Karpas-422 (cell line): ENCODE measurements around the gene JPH3. TPM values are rescaled to one million over a fixed set of nuclear protein-coding genes. Genes with fewer than 3 reads are reported as not detected.
A peak's percentile ranks its signal among the peaks of the same experiment; 100 is the strongest.

Experiments
- DNase-seq: peaks from one replicate; pipeline ENCODE4 v3.0.0-alpha.2; 2015
- H2AFZ ChIP-seq: fragments of 200-600 bp; sonication (generic); 2 replicates; pipeline ENCODE4 v1.6.1; 2014; ENCODE audit warnings: antibody characterized with exemption, low read length, mixed read lengths
- H3K27ac ChIP-seq: fragments of 200-600 bp; sonication (generic); 2 replicates; pipeline ENCODE4 v1.5.1; 2014; ENCODE audit warnings: mild to moderate bottlenecking, low read length, moderate library complexity
- H3K27me3 ChIP-seq: fragments of 200-600 bp; sonication (generic); 2 replicates; pipeline ENCODE4 v1.6.1; 2014; ENCODE audit warnings: low read length, mixed read lengths
- H3K36me3 ChIP-seq: fragments of 200-600 bp; sonication (generic); 2 replicates; pipeline ENCODE4 v1.6.1; 2014; ENCODE audit warnings: low read length, mixed read lengths; ENCODE audit not compliant: insufficient read depth
- H3K4me1 ChIP-seq: fragments of 200-600 bp; sonication (generic); 2 replicates; pipeline ENCODE4 v1.6.1; 2014; ENCODE audit warnings: mild to moderate bottlenecking, low read length, mixed read lengths
- H3K4me2 ChIP-seq: fragments of 200-600 bp; sonication (generic); 2 replicates; pipeline ENCODE4 v1.6.1; 2014; ENCODE audit warnings: low read length, low read depth, mild to moderate bottlenecking; ENCODE audit not compliant: poor library complexity, severe bottlenecking
- H3K4me3 ChIP-seq: fragments of 200-600 bp; sonication (generic); 2 replicates; pipeline ENCODE4 v1.5.1; 2014; ENCODE audit warnings: mild to moderate bottlenecking, antibody characterized with exemption, low read length, mixed read lengths
- H3K79me2 ChIP-seq: fragments of 200-600 bp; sonication (generic); 2 replicates; pipeline ENCODE4 v1.6.1; 2014; ENCODE audit warnings: mild to moderate bottlenecking, low read length, mixed read lengths
- H3K9ac ChIP-seq: fragments of 200-600 bp; sonication (generic); 2 replicates; pipeline ENCODE4 v1.6.0; 2014; ENCODE audit warnings: low read length
- H3K9me2 ChIP-seq: fragments of 200-600 bp; sonication (generic), shearing (Covaris generic); replicated peaks from 2 replicates; pipeline ENCODE4 v1.6.0; 2014; ENCODE audit warnings: mild to moderate bottlenecking, low read length, moderate library complexity; ENCODE audit not compliant: insufficient read depth
- H3K9me3 ChIP-seq: fragments of 300-700, 200-600 bp; sonication (generic); 2 replicates; pipeline ENCODE4 v1.6.1; 2014; ENCODE audit warnings: low read length, mixed read lengths
- H4K20me1 ChIP-seq: fragments of 200-600 bp; sonication (generic); 2 replicates; pipeline ENCODE4 v1.6.1; 2014; ENCODE audit warnings: mild to moderate bottlenecking, antibody characterized with exemption, low read length, low read depth; ENCODE audit not compliant: insufficient read depth
- total RNA-seq: library from RNA; depleted of rRNA; stranded (reverse); fragments of >200 nt; shearing (Covaris generic); gene quantifications from 2 replicates; pipeline ENCODE4 v1.2.3, GENCODE V29; 2014; ENCODE audit warnings: low replicate concordance

JPH3 gene
- total RNA-seq, 1 experiment from 2014 or later, result not detected

DNA sequence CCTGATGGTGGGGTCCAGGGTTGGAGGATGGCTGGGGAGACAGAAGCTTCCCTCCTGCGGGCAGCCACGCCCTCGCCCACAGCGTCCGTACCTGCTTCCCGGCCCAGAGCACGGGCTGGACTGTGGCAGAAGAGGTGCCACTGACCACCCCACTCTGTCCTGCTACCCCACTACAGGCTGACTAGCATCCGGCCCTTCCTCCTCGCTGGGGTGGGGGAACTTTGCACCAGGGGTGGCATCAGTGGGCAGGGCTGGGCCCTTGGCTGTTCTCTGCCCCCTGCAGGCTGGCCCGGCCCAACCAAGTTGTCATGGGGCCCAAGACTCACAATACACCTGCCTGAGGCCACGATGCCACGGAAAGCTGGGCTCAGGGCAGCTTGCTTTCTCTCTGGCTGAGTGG, 90.4 kb downstream of the JPH3 start:
- H3K27ac ChIP-seq, result no peak overlapping the region
- no peaks in the 10 kb centered on the region for H3K27me3 ChIP-seq
- no peak overlapping the region for H2AFZ ChIP-seq
- no peaks in the 10 kb centered on the region for H3K36me3 ChIP-seq
- no peaks in the 10 kb centered on the region for H3K79me2 ChIP-seq
- no peaks in the 10 kb centered on the region for H3K9me3 ChIP-seq
- H3K4me1 ChIP-seq, result no peaks in the 10 kb centered on the region
- H3K4me2 ChIP-seq, result no peak overlapping the region
- DNase-seq, result no peak
- no peaks in the 10 kb centered on the region for H4K20me1 ChIP-seq
- H3K9me2 ChIP-seq, result no peaks in the 10 kb centered on the region
- no peak overlapping the region for H3K4me3 ChIP-seq
- H3K9ac ChIP-seq, result no peak overlapping the region

DNA sequence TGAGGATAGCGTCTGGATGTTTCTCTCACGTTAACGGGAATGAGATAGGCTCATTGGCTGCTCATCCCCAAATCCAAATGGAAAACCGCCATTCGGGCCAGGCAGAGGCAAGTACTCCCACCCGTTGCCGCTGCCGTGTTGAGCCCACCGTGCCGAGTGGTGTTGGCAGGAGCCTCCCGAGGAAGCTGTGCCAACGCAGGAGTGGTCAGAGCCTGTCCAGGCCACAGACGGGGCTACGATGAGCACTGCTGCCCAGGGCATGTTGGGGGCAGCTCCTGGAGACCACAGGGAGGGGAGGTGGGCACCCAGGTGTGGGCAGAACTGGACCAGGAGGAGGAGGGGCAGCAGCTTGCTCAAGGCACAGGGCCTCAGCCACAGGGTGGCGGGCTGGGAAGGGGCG, 91.5 kb downstream of the JPH3 start:
- DNase-seq, result no peak
- H2AFZ ChIP-seq, result no peak overlapping the region
- no peaks in the 10 kb centered on the region for H3K27me3 ChIP-seq
- H3K4me1 ChIP-seq, result peaks cover 8% of the 10 kb centered on the region
- no peaks in the 10 kb centered on the region for H3K36me3 ChIP-seq
- H4K20me1 ChIP-seq, result no peaks in the 10 kb centered on the region
- no peak overlapping the region for H3K4me2 ChIP-seq
- no peak overlapping the region for H3K27ac ChIP-seq
- no peak overlapping the region for H3K9ac ChIP-seq
- H3K4me3 ChIP-seq, result no peak overlapping the region
- no peaks in the 10 kb centered on the region for H3K9me2 ChIP-seq
- H3K79me2 ChIP-seq, result no peaks in the 10 kb centered on the region
- no peaks in the 10 kb centered on the region for H3K9me3 ChIP-seq

DNA sequence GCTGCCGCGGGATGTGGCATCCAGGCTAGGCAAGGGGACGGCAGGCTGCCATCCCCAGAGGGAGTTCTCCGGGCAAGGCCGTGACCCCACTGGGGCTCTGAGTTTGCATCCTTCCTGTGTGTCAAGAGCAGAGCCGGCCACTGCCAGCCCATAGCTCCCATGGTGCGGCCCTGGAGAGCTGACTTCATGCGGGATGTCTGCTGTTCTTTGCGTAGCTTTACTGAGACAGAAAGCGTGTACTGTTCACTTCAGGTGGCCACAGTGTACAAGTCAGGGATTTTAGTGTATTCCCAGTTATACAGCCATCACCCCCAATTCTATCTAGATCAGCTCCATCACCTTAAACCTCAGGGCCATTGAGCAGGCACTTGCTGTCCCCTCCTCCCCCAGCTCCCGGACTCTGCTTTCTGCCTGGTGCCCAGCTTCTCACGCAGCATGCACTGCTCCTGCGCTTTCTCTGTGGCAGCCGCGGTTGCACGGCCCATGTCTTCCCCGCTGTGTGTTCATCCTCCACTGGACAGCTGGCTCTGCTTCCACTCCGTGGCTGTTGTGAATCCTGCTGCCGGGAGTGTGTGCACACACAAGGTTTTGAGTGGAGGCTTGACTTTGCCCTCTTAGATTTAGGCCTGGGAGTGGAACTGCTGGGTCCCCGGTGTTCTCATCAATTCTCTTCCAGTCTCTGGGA, 92.3 kb downstream of the JPH3 start:
- peaks cover 16% of the 10 kb centered on the region for H3K4me1 ChIP-seq
- no peaks in the 10 kb centered on the region for H3K36me3 ChIP-seq
- no peak overlapping the region for H3K9ac ChIP-seq
- H3K9me2 ChIP-seq, result no peaks in the 10 kb centered on the region
- H3K27me3 ChIP-seq, result no peaks in the 10 kb centered on the region
- no peak overlapping the region for H3K4me2 ChIP-seq
- no peaks in the 10 kb centered on the region for H3K9me3 ChIP-seq
- H4K20me1 ChIP-seq, result no peaks in the 10 kb centered on the region
- H2AFZ ChIP-seq, result no peak overlapping the region
- H3K79me2 ChIP-seq, result no peaks in the 10 kb centered on the region
- H3K4me3 ChIP-seq, result no peak overlapping the region
- no peak for DNase-seq
- no peak overlapping the region for H3K27ac ChIP-seq

DNA sequence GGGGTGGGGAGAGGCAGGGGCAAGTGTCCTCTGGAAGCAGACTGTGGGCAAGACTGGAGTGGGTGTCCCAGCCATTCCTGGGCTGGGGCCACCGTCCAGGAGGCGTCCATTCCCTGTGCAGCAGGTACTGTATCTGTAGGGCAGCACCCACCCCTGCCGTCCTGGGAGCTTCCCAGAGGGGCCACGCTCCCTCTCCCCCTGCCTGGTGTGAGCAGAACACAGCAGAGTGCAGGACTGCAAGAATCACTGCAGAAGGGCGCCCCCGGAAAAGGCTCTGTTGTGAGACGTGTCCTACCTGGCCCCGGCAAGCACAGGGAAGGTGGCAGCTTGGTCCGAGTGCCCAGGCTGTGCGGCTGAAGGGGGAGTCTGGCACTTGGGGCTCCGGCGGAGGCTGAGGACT, 93.2 kb downstream of the JPH3 start:
- Histone ChIP-seq H3K9me3 (no peaks in the 10 kb centered on the region), H4K20me1 (no peaks in the 10 kb centered on the region), H3K27me3 (no peaks in the 10 kb centered on the region), H3K36me3 (no peaks in the 10 kb centered on the region), H3K4me2 (no peak overlapping the region), H3K9ac (no peak overlapping the region), H3K4me3 (no peak overlapping the region), H3K4me1 (peaks cover 23% of the 10 kb centered on the region), H3K9me2 (no peaks in the 10 kb centered on the region), H3K27ac (no peak overlapping the region), H3K79me2 (no peaks in the 10 kb centered on the region), H2AFZ (no peak overlapping the region)
- no peak for DNase-seq

DNA sequence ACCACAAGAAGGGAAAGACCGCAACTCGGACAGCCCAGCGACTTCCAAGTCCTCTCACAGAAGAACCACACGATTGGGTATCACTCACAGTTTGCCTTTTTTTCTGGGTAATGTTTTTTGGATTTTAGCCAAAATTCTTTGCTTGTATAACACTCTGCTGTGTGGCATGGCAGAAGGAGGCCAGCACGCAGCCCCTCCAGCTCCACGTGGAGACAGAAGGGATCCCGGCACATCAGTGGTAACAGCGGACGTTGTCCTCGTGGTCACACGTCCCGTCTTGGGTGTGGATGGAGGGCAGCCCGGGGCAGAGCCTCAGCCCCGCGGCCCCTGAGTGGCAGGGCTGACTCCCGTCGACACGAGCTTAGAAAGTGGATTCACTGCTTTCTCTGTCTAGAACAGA, 94.4 kb downstream of the JPH3 start:
- no peak for DNase-seq
- Histone ChIP-seq H3K79me2 (no peaks in the 10 kb centered on the region), H3K9me2 (no peaks in the 10 kb centered on the region), H3K9ac (no peak overlapping the region), H3K9me3 (no peaks in the 10 kb centered on the region), H3K27me3 (no peaks in the 10 kb centered on the region), H3K36me3 (no peaks in the 10 kb centered on the region), H3K4me3 (no peak overlapping the region), H3K4me1 (peaks cover 33% of the 10 kb centered on the region), H2AFZ (no peak overlapping the region), H3K4me2 (no peak overlapping the region), H3K27ac (no peak overlapping the region), H4K20me1 (no peaks in the 10 kb centered on the region)

DNA sequence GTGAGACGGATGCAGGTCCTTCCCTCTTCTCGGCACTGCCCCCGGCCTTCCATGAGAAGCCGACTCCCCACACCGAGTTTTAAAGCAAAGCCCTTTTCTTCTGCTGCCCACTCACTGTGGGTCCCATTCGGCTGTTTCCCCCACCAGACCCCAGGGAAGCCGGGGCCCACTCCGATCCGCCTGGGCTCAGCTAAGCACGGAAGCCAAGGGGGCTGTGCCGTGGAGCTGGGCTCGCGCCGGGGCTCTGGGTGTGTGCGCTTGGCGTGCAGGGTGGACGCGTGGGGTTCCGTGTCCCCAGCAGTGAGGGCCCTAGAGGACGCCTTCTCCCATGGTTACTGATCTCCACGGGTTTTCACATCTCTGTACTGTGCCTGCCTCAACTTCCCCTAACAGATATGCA, 94.9 kb downstream of the JPH3 start:
- Histone ChIP-seq H3K4me2 (no peak overlapping the region), H3K4me3 (no peak overlapping the region), H2AFZ (no peak overlapping the region), H3K36me3 (no peaks in the 10 kb centered on the region), H3K4me1 (peaks cover 38% of the 10 kb centered on the region), H3K79me2 (no peaks in the 10 kb centered on the region), H3K27ac (no peak overlapping the region), H3K9me2 (no peaks in the 10 kb centered on the region), H3K9me3 (no peaks in the 10 kb centered on the region), H3K27me3 (no peaks in the 10 kb centered on the region), H4K20me1 (no peaks in the 10 kb centered on the region), H3K9ac (no peak overlapping the region)
- no peak for DNase-seq

DNA sequence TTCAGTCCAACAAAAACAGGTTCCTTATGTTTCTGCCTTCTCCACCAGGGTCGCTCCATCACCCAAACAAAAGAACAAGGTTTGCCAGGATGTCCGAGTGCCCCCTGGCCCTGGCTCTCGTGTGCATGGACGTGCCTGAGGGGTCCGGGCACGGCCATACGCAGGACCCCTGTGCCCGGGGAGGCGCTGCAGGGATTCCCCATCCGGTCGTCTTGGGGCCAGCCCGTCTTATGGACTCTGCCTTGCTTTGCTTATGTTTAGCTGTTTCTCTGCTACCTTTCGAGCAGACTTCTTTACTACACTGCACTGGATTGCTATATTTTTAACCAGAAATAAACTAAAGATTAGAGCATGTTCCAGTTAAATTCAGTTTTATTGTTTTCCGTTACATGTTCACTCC, 95.5 kb downstream of the JPH3 start:
- Histone ChIP-seq H3K9ac (no peak overlapping the region), H3K9me3 (no peaks in the 10 kb centered on the region), H2AFZ (no peak overlapping the region), H3K27ac (peak overlapping the region; percentile 75), H3K79me2 (no peaks in the 10 kb centered on the region), H3K36me3 (no peaks in the 10 kb centered on the region), H3K9me2 (no peaks in the 10 kb centered on the region), H3K4me1 (peaks cover 44% of the 10 kb centered on the region), H3K27me3 (no peaks in the 10 kb centered on the region), H4K20me1 (no peaks in the 10 kb centered on the region), H3K4me3 (no peak overlapping the region), H3K4me2 (no peak overlapping the region)
- no peak for DNase-seq

DNA sequence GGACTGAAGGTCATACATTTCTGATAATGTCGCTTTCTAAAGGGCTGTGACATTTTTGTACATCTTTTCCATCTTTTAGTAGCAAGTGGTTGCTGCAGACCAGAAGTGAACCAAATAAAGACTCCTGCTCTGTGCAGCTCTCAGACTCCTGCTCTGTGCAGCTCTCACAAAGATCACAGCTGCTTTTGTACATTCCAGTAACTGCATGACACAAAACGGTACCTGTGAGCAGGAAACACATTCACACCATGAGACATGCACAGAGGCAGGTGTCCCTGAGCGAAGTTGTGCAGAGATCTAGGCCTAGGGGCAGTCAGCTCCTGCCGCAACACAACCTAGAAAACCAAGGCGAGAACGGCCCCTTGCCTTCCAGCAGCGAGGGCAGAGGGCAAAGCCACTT, 95.9 kb downstream of the JPH3 start:
- Histone ChIP-seq H3K27ac (peak overlapping the region; percentile 75), H3K9ac (no peak overlapping the region; the same call in 1 of the 2 replicates), H3K4me2 (peak overlapping the region; percentile 47), H3K9me3 (no peaks in the 10 kb centered on the region), H3K4me1 (peaks cover 48% of the 10 kb centered on the region), H3K36me3 (no peaks in the 10 kb centered on the region), H3K9me2 (no peaks in the 10 kb centered on the region), H2AFZ (no peak overlapping the region), H3K79me2 (no peaks in the 10 kb centered on the region), H3K27me3 (no peaks in the 10 kb centered on the region), H3K4me3 (no peak overlapping the region), H4K20me1 (no peaks in the 10 kb centered on the region)
- DNase-seq, result no peak
